Activated gamma-delta T cell treated with anti-CD3 and anti-CD28 coated beads, Interleukin-2, amount 50 U/mL, for 16 hours (primary cell): ENCODE measurements around the gene KCNIP4.

Experiments used
- DNase-seq: peaks from one replicate; pipeline ENCODE4 v3.0.0-alpha.2; 2020; ENCODE audit warnings: low read depth

KCNIP4 gene

GRCh38 chr4:20944451-20944850, 1004.1 kb downstream of the KCNIP4 start:
- no peak for DNase-seq

- DNase-seq = no peak
Measured at GRCh38 chr4:20938204-20938603, 1010.4 kb downstream of the KCNIP4 start.

DNA sequence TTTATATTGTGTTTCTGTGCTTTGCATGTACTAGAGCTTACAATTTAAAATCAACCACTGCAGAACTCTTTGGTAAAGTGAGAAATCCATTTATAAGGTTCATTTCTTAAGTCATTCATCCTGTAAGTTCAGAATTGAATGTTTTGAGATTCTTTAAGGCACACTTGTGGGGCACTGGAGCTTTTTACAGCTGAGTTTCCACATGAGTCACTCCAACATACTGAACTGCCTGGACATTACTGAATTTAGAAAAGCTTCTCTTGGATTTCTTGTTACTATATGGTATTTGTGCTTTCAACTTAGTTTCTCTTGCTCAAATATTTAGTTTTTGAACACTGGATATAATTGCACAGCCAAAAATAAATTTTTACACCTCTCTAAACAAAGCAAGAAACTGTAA, 1022.0 kb downstream of the KCNIP4 start:
- no peak for DNase-seq

- DNase-seq = no peak
Measured at GRCh38 chr4:20925176-20925575, 1023.4 kb downstream of the KCNIP4 start.

GRCh38 chr4:20922962-20923361, 1025.6 kb downstream of the KCNIP4 start:
- DNase-seq = no peak

DNA sequence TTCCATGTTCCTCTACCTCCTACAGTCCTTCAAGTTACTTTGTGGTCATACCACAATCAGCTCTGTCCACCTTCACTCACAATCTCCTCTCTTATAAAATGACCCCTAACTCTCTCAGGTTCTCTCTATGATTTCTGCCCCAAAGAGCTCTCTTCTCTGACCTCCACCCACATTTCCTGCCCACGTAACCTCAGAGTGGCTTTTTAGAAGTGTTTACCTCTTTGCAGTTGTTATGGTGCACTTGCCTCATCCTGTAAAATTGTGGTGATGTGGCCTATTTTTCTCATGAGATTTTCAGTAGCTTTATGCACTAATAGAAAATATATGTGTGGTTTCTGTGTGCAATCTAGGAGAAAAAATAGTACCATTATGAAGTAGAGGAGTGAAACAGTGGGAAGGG, 1032.5 kb downstream of the KCNIP4 start:
- no peak for DNase-seq

DNA sequence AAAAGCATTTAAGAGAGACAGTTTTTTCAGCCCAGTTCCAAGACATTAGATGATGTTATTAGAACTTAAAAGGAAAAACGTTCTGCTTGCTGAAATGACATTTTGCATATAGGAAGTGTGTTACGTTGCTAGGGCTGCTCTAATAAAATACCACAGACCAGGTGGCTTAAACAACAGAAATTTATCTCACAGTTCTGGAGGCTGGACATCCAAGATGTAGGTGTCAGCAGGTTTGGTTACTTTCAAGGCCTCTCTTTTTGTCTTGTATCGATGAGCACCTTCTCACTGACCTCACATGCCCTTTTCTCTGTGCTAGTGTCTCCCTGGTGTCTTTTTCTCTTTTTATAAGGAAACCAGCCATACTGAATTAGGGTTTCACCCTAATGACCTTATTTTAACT, 1043.6 kb downstream of the KCNIP4 start:
- DNase-seq = no peak

DNA sequence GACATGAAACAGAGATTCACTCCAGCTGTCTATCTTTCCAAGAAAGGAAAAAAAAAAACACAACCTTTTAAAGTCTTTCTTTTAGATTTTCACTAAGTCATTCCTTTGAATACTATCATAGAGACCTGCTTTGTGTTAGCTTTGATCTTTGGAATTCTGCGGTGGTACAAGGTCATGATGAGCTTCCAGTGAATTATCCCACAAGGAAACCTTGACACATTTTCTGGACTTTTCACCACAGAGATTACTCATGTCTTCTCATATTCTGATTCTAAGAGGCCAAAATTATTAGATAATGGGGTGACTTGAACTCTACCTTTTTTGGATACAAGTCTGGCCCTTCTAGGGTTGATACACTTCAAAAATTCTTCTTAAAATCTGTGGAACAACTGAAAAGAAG, 1046.7 kb downstream of the KCNIP4 start:
- DNase-seq = no peak

DNA sequence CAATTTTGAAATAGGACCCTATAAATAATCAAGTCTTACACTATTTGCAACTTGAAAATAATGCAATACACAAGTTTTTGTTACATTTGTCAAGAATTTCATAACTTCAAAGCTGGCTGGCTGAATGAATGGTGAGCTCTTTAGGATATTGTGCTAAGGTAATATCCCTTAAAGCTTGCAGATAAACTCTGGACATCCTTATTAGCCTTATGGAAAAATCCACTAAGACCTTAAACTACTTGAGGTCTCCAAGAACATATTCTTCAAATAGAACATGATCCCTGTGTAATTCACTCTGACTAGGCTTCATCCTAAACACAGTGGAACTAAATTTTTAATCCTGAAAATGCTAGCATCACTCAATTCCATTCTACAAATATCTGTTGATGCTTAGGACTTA, 1049.0 kb downstream of the KCNIP4 start:
- DNase-seq = no peak

- no peak for DNase-seq
Measured at GRCh38 chr4:20895988-20896387, 1052.6 kb downstream of the KCNIP4 start.

DNA sequence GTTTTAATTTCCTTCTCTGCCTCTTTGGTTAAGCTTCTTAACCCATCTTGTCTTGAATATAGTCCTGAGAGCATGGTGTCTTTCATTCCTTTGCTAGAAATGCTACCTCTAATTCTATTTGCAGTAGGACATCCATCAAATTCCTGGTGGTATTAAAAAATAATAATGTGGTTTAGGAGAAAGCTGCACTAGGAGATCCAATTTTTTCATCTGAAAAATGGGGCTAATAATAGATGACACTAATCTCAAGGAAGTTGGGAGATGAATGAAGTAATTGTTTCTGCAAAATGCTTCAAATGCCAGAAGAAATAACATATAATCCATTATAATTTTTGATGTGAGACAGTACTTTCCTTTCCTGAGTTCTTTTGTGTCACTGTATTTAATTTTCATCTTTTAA, 1053.4 kb downstream of the KCNIP4 start:
- DNase-seq = no peak

DNA sequence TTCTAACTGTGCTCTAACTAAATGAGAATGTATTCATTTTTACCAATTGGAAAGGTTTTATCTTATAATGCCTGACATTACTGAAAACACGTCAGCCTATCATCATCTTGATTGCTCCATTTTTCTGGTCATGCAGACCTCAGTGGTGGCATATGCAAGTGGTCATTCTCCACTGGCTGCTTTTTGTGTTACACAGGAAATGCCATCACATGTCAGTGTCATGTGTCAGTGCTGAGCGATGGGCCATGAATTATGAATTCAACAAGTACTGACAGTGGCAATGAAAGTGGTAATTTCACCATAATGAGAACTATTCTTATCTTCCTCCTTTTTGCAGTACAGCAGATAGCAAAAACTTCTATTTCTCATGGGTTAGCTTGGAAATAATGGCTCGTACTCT, 1057.8 kb downstream of the KCNIP4 start:
- no peak for DNase-seq

GRCh38 chr4:20889901-20890300, 1058.7 kb downstream of the KCNIP4 start:
- no peak for DNase-seq

DNA sequence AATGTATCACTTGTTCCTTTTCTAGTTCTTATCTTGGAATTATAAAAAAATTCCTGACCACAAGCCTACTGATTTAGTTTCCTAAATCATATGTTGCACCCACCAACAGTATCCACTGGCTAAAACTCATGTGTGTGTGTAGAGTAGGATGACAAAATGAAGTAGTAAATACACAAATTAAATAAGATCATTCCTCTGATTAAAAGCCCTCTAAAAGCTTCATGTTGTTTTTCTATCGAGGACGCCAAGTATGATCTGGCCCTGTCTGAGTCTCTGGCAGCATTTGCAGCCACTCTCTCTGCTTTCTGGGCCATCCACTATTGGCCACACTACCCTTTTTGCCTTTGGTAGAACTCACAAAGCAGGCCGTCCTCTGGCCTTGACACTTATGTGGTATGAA, 1064.9 kb downstream of the KCNIP4 start:
- DNase-seq = no peak

GRCh38 chr4:20883231-20883630, 1065.3 kb downstream of the KCNIP4 start:
- no peak for DNase-seq

- no peak for DNase-seq
Measured at GRCh38 chr4:20882500-20882899, 1066.1 kb downstream of the KCNIP4 start.

DNA sequence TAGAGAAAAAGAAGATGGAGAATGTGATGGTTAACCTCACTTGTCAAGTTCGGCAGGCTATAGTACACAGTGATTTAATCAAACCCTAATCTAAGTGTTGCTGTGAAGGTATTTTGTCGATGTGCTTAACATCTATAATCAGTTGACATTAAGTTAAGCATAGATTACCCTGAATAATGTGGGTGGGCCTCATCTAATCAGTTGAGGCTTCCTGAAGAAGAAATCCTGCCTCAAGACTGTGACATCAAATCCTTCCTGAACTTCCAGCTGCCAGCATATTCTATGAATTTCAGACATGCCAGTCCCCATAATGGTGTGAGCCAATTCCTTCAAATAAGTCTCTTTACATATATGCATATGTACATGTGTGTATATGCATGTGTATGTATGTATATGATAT, 1066.9 kb downstream of the KCNIP4 start:
- no peak for DNase-seq

DNA sequence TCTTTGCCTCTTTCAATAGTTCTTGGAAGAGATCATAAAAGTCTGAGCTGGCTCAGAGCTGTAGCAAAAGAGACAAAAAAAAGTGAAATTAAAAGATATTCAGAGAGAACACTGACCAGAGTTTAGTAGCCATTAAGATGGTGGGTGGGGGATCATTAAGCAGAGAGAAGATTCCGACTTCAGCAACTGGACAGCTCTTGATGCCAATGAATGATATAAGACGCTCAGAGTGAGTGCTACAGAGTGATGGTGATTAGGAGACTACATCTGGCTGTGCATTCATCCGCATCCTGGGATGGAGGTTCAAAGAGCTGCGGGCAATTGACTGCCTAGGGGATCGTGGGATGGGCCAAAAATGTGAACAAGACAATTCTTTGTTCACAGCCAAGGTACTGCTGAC, 1069.8 kb downstream of the KCNIP4 start:
- no peak for DNase-seq

- no peak for DNase-seq
Measured at GRCh38 chr4:20870436-20870835, 1078.1 kb downstream of the KCNIP4 start.

DNA sequence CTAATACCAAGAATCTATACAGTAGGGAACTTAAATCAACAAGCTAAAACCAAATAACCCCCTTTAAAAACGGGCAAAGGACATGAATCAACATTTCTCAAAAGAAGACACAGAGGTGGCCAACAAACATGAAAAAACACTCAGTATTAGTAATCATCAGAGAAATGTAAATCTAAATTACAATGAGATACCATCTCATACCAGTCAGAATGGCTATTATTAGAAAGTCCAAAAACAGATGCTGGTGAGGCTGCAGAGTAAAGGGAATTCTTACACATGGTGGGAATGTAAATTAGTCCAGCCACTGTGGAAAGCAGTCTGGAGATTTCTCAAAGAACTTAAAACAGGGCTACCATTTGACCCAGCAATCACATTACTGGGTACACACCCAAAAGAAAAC, 1080.5 kb downstream of the KCNIP4 start:
- no peak for DNase-seq

DNA sequence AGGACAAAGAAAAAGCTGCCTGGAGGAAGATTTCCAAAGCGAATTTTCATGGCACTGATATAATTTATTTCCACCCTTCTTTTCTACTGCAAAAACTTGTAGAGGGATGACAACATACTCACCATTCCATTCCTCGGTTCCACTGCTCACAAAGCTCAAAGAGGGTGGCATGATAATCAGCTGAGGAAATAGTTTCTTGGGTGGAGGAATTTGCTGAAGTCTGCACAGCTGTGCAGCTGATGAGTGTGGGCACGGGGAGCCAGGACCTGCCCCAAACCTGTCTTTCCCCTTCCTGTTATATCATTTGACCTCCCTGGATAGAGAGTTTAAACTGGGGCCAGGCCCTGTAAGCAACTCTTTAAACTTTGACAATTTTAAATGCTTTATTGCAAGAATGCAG, 1087.7 kb downstream of the KCNIP4 start:
- no peak for DNase-seq

DNA sequence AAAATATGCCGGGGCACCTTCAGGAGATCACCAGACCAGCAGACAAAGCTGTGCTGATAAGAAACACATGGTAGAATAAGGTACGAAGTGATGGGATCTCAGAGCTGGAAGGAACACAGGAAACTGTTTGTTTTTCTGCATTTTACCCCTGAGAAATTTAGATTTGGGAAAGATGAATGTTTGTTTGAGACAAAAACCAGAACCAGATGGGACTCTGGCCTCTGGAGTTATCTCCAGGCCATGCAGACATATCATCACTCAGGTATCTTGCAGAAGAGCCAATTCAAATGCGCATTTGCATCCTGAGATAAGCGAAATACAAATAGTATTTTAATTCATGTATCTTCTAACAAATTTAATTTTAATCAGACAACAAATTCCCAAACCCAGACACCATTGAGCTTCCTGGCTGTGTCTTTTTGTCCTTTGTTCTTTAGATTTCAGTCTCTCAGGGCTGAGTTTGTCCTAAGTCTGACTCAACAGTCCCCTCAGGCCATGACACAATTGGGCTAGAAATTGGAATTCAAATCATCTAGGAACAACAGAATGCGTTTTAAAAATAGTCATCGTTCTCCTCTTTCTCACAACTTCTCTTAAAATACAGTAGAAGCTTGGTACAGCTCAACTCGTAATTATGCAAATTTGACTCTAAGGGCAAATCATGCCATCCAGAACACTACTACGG, 1089.3 kb downstream of the KCNIP4 start:
- DNase-seq = no peak

- DNase-seq = no peak
Measured at GRCh38 chr4:20857081-20857480, 1091.5 kb downstream of the KCNIP4 start.

GRCh38 chr4:20847124-20847747, 1101.3 kb downstream of the KCNIP4 start:
- DNase-seq = no peak
